PFSK-1 (cell line): Measurements from ENCODE around the gene HNRNPAB.

Experiments used
- FOXP2 ChIP-seq: optimal IDR thresholded peaks from 2 replicates; pipeline ENCODE3; 2011; ENCODE audit warnings: borderline replicate concordance, control low read depth, inconsistent platforms; ENCODE audit not compliant: insufficient read depth; ENCODE audit errors: extremely low read length, extremely low read depth
- POLR2AphosphoS5 ChIP-seq: IDR thresholded peaks from 2 replicates; pipeline ENCODE4 v1.6.1; 2012; ENCODE audit warnings: low read depth, mild to moderate bottlenecking, control low read depth, low read length, moderate library complexity
- TAF1 ChIP-seq: IDR thresholded peaks from 2 replicates; pipeline ENCODE4 v1.6.1; 2012; ENCODE audit warnings: low read length, control low read depth, borderline replicate concordance; ENCODE audit not compliant: insufficient read depth
- TF ChIP-seq, protein P1 (sequence below), 2 experiments: IDR thresholded peaks; 2 replicates each; pipeline versions ENCODE4 v1.6.1 to v1.8.0; 2011 to 2012; ENCODE audit warnings: low read depth in 2 of 2, low read length in 2 of 2, control low read depth in 1 of 2, inconsistent platforms in 1 of 2, mild to moderate bottlenecking in 1 of 2, moderate library complexity in 1 of 2; ENCODE audit not compliant: insufficient read depth in 1 of 2

DNA sequence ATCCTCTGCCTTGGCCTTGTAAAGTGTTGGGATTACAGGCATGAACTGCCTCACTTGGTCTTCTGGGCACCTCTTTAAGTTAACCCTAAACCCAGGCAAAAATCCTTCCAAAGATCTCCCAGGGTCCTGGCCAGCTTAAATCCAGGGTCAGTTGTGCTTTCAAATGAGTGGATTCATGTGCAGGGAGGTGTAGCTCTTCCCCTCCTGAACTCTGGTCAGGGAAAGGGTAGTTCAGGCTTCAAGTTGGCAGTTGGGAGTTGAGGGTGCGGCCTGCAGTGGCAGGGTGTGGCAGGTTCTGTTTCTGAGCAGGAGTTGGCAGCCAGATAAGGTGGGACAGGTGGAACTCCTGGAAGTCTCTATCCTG is 3.6 kb downstream of the HNRNPAB start:
- TF ChIP-seq POLR2AphosphoS5 (no peak), FOXP2 (no peak), TAF1 (no peak)
- TF ChIP-seq, protein P1, sequence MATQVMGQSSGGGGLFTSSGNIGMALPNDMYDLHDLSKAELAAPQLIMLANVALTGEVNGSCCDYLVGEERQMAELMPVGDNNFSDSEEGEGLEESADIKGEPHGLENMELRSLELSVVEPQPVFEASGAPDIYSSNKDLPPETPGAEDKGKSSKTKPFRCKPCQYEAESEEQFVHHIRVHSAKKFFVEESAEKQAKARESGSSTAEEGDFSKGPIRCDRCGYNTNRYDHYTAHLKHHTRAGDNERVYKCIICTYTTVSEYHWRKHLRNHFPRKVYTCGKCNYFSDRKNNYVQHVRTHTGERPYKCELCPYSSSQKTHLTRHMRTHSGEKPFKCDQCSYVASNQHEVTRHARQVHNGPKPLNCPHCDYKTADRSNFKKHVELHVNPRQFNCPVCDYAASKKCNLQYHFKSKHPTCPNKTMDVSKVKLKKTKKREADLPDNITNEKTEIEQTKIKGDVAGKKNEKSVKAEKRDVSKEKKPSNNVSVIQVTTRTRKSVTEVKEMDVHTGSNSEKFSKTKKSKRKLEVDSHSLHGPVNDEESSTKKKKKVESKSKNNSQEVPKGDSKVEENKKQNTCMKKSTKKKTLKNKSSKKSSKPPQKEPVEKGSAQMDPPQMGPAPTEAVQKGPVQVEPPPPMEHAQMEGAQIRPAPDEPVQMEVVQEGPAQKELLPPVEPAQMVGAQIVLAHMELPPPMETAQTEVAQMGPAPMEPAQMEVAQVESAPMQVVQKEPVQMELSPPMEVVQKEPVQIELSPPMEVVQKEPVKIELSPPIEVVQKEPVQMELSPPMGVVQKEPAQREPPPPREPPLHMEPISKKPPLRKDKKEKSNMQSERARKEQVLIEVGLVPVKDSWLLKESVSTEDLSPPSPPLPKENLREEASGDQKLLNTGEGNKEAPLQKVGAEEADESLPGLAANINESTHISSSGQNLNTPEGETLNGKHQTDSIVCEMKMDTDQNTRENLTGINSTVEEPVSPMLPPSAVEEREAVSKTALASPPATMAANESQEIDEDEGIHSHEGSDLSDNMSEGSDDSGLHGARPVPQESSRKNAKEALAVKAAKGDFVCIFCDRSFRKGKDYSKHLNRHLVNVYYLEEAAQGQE (IDR thresholded peaks at IDR 0.05; ENCODE audit: insufficient read depth in 1 of 2, low read depth in 2 of 2, low read length in 2 of 2): no peak
